NCI-H748 treated with DMSO at 0.1 percent for 48 hours (cell line): ENCODE results near the gene KCNK3.
"Not testable (repeated sequence)": the region's sequence is repeated elsewhere in the genome, so short reads cannot be mapped to it uniquely, and the experiment has no call there.

Source experiments
- DNase-seq: peaks from one replicate; lab custom pipeline; 2025; lab: John Stamatoyannopoulos, UW

Gene KCNK3

DNA sequence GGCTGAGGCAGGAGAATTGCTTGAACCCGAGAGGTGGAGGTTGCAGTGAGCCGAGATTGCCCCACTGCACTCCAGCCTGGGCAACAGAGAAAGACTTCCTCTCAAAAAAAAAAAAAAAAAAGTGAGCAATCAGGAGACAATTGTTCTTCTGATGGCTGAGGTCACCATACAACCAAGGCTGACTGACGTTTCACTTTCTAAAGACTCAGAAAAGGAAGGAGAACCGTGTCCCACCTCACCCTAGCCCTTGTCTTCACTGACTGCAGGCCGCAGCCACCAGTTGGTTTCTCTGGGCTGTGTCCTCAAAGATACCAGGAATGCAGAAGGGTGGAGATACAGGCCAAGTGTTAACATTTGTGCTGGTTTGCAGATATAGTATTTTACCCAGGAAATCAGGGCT lies 63.8 kb downstream of the KCNK3 start:
- no peak for DNase-seq

DNA sequence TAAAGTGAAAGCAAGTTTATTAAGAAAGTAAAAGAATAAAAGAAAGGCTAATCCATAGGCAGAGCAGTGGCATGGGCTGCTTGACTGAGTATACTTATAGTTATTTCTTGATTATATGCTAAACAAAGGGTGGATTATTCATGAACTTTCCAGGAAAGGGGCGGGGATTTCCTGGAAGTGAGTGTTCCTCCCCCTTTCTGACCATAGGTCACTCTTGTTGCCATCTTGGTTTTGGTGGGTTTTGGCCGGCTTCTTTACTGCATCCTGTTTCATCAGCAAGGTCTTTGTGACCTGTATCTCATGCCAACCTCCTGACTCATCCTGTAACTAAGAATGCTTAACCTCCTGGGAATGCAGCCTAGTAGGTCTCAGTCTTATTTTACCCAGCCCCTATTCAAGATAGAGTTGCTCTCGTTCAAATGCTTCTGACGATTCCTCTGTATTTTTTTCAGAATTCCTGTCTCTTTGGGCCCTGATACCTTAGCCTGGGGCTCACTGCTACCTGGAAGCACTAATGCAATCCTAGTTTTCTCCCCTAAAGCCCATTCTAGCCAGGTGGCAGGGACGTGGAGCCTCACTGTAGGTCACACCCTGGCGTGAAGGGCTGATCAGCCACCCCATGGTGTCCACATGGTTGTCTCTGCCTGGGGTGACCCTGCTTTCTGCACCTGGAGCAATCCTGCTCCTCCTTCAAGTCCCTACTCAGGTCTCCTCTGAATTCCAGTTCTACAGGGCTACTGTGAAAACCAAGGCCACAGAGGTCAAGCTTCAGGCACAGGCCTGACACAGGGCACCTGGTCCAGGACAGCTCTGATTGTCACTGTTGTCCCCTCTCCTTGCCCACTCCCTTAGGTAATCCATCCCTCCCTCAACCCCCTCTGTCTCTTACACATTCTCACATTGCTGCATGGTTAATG lies 65.6 kb downstream of the KCNK3 start:
- DNase-seq, result no peak

GRCh38 chr2:26758790-26759321 lies 66.3 kb downstream of the KCNK3 start:
- no peak for DNase-seq

DNA sequence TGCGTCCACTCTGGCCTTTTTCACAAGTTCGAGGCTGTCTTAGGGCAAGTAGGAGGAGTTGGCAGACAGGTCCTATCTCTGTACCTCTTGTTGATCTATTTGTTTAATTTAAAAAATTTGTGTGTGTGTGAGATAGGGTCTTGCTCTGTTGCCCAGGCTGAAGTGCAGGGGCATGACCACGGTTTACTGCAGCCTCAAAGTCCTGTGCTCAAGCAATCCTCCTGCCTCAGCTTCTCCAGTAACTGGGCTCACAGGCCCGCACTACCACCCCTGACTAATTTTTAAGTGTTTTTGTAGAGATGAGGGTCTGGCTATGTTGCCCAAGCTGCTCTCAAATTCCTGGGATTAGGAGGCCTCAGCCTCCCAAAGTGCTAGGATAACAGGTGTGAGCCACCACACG lies 67.3 kb downstream of the KCNK3 start:
- no peak for DNase-seq

- not testable (repeated sequence) for DNase-seq
These were observed 68.5 kb downstream of the KCNK3 start for GRCh38 chr2:26760991-26761390.

DNA sequence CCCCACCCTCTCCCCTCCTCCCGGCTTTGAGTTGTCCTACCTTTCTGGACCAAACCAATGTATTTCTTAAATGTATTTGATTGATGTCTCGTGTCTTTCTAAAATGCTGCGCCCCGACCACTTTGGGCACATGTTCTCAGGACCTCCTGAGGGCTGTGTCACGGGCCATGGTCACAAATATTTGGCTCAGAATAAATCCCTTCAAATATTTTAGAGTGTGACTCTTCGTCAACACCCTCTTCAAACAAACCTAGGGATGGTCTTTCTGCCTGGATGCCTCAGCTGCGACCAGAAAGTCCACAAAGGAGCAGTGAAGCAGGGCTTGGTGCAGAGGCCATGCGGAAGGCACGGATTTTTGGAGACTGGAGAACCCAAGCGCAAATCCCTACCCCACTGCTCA lies 70.5 kb downstream of the KCNK3 start:
- DNase-seq, result no peak

- DNase-seq, result peak; percentile 34
These were observed 71.8 kb downstream of the KCNK3 start, which contains the start of gene SLC35F6 for GRCh38 chr2:26764078-26764887. Gene SLC35F6 (plus strand): TSS chr2:26764284. CDS start chr2:26764350, 66 bp downstream.

DNA sequence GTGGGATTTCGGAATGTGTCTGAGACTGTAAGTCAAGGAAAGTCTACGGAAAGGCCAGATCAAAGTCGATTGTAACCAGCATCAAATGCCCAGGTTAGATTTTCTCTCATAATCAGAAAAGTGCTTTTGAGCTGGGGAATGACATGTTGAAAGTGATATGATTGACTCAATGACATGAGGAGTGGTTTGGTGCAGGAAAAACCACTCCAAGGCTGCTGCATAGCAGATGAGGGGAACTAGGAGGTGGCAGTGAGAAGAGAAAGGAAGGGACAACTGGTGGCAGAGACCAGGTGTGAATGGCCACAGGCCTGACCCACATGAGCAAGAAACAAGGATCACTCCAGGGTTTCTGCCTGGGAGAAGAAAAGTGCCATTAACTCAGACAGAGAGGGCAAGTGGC lies 72.4 kb downstream of the KCNK3 start:
- DNase-seq, result no peak

- DNase-seq, result no peak
These were observed 73.1 kb downstream of the KCNK3 start for GRCh38 chr2:26765475-26766200.

DNA sequence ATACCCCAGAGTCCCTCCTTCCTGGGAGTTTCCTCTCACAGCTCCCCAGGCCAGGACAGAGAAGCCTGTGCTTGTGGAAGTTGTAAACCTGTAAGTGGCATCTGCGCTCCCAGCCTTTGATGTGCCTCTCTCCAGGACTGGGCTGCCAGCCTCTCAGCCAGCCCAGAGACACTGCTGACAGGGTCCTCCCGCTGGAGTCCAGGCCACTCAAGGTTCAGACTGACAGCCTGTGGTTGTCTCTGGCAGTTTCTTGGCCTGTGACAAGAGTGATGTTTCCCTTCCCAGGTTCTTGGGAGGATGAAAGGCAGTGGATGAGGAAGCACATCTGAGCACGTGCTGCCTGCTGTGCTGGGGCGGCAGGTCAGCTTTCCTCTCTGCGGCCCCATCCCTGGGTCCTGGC lies 74.6 kb downstream of the KCNK3 start:
- DNase-seq, result no peak

GRCh38 chr2:26767894-26768487 lies 75.5 kb downstream of the KCNK3 start:
- DNase-seq, result no peak

DNA sequence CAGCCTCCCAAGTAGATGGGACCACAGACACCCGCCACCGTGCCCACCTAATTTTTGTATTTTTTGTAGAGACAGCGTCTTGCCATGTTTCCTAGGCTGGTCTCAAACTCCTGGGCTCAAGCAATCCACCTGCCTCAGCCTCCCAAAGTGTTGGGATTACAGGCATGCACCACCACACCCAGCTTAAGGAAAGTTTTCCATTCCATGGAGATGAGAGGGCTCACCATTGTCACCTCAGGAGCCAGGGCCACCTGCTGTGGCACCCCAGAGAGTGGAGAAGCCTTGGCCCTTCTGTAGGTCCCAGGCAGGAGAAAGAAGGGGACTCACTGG lies 76.2 kb downstream of the KCNK3 start:
- no peak for DNase-seq

- no peak for DNase-seq
These were observed 76.7 kb downstream of the KCNK3 start for GRCh38 chr2:26769089-26769761.

DNA sequence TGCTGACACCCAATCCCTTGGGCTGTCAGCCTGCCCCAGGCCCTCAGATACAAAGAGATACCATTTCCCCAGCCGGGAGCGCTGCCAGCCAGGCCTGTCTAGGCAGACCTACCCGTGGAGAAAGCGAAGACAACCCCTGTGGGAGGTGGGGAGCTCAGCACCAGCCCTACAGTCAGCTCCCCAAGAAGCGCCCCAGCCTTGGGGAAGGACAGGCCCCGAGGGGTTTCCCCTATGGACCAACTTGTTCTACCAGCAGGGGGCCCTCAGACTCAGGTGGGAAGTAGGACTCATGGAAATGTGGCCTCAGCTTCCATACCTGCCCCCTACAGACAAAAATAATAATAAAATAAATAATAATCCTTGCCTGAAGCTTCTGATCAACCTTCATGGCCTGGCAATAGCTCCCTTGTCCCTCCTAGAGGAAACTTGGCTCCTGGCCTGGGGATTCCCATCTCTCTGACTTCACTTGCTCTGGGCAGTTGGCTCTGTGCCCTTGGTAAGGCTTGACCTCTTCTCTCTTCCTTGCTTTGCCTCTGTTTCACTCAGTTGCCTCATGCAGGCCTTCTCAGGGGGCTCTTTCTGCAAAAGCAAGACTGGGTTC lies 78.6 kb downstream of the KCNK3 start:
- DNase-seq, result no peak

- DNase-seq, result no peak
These were observed 79.8 kb downstream of the KCNK3 start for GRCh38 chr2:26772064-26773001.

GRCh38 chr2:26776195-26776800 lies 83.8 kb downstream of the KCNK3 start:
- DNase-seq, result no peak

DNA sequence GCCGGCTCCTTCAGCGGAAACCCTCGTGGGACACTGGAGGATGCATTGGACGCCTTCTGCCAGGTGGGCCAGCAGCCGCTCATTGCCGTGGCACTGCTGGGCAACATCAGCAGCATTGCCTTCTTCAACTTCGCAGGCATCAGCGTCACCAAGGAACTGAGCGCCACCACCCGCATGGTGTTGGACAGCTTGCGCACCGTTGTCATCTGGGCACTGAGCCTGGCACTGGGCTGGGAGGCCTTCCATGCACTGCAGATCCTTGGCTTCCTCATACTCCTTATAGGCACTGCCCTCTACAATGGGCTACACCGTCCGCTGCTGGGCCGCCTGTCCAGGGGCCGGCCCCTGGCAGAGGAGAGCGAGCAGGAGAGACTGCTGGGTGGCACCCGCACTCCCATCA lies 85.6 kb downstream of the KCNK3 start:
- no peak for DNase-seq

DNA sequence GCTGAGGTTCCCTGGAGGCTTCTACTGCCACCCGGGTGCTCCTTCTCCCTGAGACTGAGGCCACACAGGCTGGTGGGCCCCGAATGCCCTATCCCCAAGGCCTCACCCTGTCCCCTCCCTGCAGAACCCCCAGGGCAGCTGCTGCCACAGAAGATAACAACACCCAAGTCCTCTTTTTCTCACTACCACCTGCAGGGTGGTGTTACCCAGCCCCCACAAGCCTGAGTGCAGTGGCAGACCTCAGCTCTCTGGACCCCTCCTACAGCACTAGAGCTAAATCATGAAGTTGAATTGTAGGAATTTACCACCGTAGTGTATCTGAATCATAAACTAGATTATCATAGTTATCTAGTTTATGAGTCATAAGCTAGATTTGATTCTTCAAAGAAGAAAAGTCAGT lies 86.0 kb downstream of the KCNK3 start:
- no peak for DNase-seq

DNA sequence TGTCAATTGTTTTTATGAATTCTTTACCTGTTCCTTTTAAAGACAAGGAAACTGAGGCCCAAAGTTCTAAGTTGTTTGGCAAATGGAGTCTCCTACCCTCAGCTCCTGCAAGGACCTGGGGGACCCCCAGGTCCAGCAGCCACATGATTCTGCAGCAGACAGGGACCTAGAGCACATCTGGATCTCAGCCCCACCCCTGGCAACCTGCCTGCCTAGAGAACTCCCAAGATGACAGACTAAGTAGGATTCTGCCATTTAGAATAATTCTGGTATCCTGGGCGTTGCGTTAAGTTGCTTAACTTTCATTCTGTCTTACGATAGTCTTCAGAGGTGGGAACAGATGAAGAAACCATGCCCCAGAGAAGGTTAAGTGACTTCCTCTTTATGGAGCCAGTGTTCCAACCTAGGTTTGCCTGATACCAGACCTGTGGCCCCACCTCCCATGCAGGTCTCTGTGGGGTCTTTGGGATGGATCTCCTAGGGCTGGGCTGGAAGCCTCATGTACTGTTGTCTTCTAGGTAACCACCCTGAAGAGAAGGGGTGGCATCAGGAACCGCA lies 87.8 kb downstream of the KCNK3 start:
- no peak for DNase-seq
